GM18907 (cell line): ENCODE results near the gene ZP2.
"Not testable (repeated sequence)": the region's sequence is repeated elsewhere in the genome, so short reads cannot be mapped to it uniquely, and the experiment has no call there.

ENCODE experiments used
- ATAC-seq: cut with Tn5 transposase; IDR thresholded peaks from one replicate; pipeline ENCODE4 v1.9.1; 2021; ENCODE audit warnings: mild to moderate bottlenecking, moderate library complexity; ENCODE audit not compliant: unreplicated experiment

The ZP2 gene

DNA sequence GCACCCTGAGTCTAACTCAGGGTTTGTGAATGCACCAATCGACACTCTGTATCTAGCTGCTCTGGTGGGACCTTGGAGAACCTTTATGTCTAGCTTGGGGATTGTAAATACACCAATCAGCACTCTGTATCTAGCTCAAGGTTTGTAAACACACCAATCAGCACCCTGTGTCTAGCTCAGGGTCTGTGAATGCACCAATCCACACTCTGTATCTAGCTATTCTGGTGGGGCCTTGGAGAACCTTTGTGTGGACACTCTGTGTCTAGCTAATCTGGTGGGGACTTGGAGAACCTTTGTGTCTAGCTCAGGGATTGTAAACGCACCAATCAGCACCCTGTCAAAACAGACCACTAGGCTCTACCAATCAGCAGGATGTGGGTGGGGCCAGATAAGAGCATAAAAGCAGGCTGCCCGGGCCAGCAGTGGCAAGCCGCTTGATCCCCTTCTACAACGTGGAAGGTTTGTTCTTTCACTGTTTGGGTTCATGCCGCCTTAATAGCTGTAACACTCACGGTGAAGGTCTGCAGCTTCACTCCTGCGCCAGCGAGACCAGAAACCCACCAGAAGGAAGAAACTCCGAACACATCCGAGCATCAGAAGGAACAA is 58.1 kb downstream of the ZP2 start:
- not testable (repeated sequence) for ATAC-seq

GRCh38 chr16:21152160-21153030 is 59.0 kb downstream of the ZP2 start:
- not testable (repeated sequence) for ATAC-seq

GRCh38 chr16:21150375-21151001 is 60.9 kb downstream of the ZP2 start, which contains the start of gene DNAH3:
TSS of gene DNAH3 (minus strand) at chr16:21150846. CDS start at chr16:21150319, 527 bp downstream.
- no peak for ATAC-seq
